AG04450 (cell line): ENCODE data around the gene MAPK14. TPM values are rescaled to one million over a fixed set of nuclear protein-coding genes. Genes with fewer than 3 reads are reported as not detected.

Source experiments
- CTCF ChIA-PET: fragments of 300-600, 350-600 bp; formaldehyde crosslinking; extraction: SDS; loops from one replicate; lab custom pipeline; 2022; ENCODE audit warnings: antibody characterized with exemption, inconsistent platforms; lab: Charles Lee
- POLR2A ChIA-PET: fragments of 350-600 bp; formaldehyde crosslinking; extraction: SDS; loops from one replicate; lab custom pipeline; 2021; ENCODE audit warnings: antibody characterized with exemption, inconsistent platforms; lab: Yijun Ruan, JAX
- DNase-seq: peaks from one replicate; pipeline ENCODE4 v3.0.0-alpha.2; 2011; ENCODE audit warnings: low read depth, low spot score
- H3K27ac ChIP-seq: one replicate; pipeline ENCODE4 v1.5.1; 2012; ENCODE audit warnings: low read depth, low read length, control low read depth
- H3K27me3 ChIP-seq: one replicate; pipeline ENCODE4 v1.6.0; 2012; ENCODE audit warnings: low read length; ENCODE audit not compliant: control insufficient read depth, insufficient read depth
- H3K4me3 ChIP-seq: 2 replicates; pipeline ENCODE4 v1.5.1; 2011; ENCODE audit warnings: mild to moderate bottlenecking, low read depth, low read length, control low read depth
- H3K9me3 ChIP-seq: 2 replicates; pipeline ENCODE4 v1.5.1; 2012; ENCODE audit warnings: low read length; ENCODE audit not compliant: control insufficient read depth, insufficient read depth
- CTCF ChIP-seq: IDR thresholded peaks from 2 replicates; pipeline ENCODE4 v1.5.1; 2011; ENCODE audit warnings: low read depth, low read length, control low read depth, inconsistent platforms
- polyA plus RNA-seq: library from polyadenylated mRNA; depleted of rRNA; stranded (reverse); fragments of >200 nt; gene quantifications from 2 replicates; pipeline ENCODE4 v1.2.3, GENCODE V29; 2011

MAPK14 gene
- polyA plus RNA-seq, 1 experiment, result 55.7 TPM

- no peak for DNase-seq
- H3K9me3 ChIP-seq, result no peaks in the 10 kb centered on the region
- peak; percentile 19; the same call in 1 of the 2 replicates for TF ChIP-seq CTCF
- no peak overlapping the region for H3K4me3 ChIP-seq
- POLR2A ChIA-PET, result interaction anchor here (1.4 kb wide), 1 partner anchor 58 kb away, joined by 3 read pairs; the partner anchor contains the start of gene BRPF3
- CTCF ChIA-PET, result interaction anchor here (0.5 kb wide), 1 partner anchor 476 kb away, joined by 3 read pairs; no protein-coding TSS in a partner anchor
- H3K27me3 ChIP-seq, result no peaks in the 10 kb centered on the region
- H3K27ac ChIP-seq, result no peak overlapping the region
These were observed 111.8 kb downstream of the MAPK14 start for GRCh38 chr6:36139431-36139830.

GRCh38 chr6:36139991-36140710 is 112.5 kb downstream of the MAPK14 start:
- H3K27ac ChIP-seq, result no peak overlapping the region
- POLR2A ChIA-PET, result no interaction called here
- no peak overlapping the region for H3K4me3 ChIP-seq
- no peaks in the 10 kb centered on the region for H3K27me3 ChIP-seq
- DNase-seq, result no peak
- no peaks in the 10 kb centered on the region for H3K9me3 ChIP-seq
- CTCF ChIA-PET, result no interaction called here
- no peak for TF ChIP-seq CTCF

- Histone ChIP-seq H3K27me3 (no peaks in the 10 kb centered on the region), H3K27ac (no peak overlapping the region), H3K4me3 (no peak overlapping the region), H3K9me3 (no peaks in the 10 kb centered on the region)
- ChIA-PET POLR2A (no interaction called here), CTCF (no interaction called here)
- no peak for TF ChIP-seq CTCF
- no peak for DNase-seq
These were observed 113.5 kb downstream of the MAPK14 start for GRCh38 chr6:36141091-36141490.

- TF ChIP-seq CTCF, result no peak
- H3K4me3 ChIP-seq, result no peak overlapping the region
- ChIA-PET CTCF (no interaction called here), POLR2A (no interaction called here)
- H3K27ac ChIP-seq, result no peak overlapping the region
- H3K27me3 ChIP-seq, result no peaks in the 10 kb centered on the region
- H3K9me3 ChIP-seq, result no peaks in the 10 kb centered on the region
- no peak for DNase-seq
These were observed 114.4 kb downstream of the MAPK14 start for GRCh38 chr6:36141961-36142360.

- no peaks in the 10 kb centered on the region for H3K9me3 ChIP-seq
- ChIA-PET CTCF (no interaction called here), POLR2A (no interaction called here)
- no peak overlapping the region for H3K27ac ChIP-seq
- no peak for DNase-seq
- no peak for TF ChIP-seq CTCF
- H3K4me3 ChIP-seq, result no peak overlapping the region
- peaks cover 6% of the 10 kb centered on the region for H3K27me3 ChIP-seq
These were observed 115.6 kb downstream of the MAPK14 start for GRCh38 chr6:36142971-36143838.
